NCI-H748 (cell line): ENCODE data around the gene HYAL3.
A peak's percentile ranks its signal among the peaks of the same experiment; 100 is the strongest.
"Not testable (repeated sequence)": the region's sequence is repeated elsewhere in the genome, so short reads cannot be mapped to it uniquely, and the experiment has no call there.

Source experiments
- DNase-seq: peaks from one replicate; lab custom pipeline; 2025; ENCODE audit not compliant: unreplicated experiment; lab: John Stamatoyannopoulos, UW

Gene HYAL3

DNA sequence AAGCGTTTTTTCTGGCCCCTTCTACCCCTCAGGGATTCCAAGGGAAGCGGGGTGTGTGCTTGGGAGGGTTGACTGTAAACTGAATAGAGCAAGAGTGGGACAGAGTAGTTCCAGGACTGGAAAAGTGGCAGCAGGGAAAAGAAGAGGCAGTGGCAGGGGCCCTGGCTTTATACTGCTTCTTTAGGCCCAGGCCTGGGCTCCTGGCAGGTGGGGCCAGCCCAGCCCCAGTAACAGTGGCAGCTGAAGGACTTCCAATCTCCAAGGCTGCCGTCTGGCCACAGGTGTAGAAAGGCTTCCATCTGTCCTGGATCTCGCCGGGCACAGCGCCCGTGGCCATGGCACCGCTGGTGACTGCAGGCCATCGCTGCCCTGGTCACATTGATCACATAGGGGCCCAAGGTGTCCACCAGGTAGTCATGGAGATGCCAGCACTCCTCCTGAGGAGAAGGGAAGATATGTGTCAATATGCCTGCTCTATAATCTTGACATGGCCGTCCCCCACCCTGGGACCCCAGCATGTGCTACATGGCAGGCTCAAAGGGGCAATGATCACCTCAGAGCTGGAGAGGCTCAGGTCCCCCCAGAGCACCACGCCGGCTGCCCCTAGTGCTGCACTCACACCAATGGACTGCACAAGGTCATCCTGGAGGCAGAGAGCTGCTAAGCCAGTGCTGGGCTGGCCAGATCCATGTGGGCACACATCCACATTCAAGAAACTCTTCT, 6.0 kb downstream of the HYAL3 start:
- DNase-seq, result no peak

GRCh38 chr3:50292159-50293078, 6.8 kb downstream of the HYAL3 start, which contains the start of gene IFRD2:
Gene IFRD2, minus strand, starts transcription at chr3:50292429. Its CDS starts 155 bp downstream, at chr3:50292274.
- peak; percentile 96 for DNase-seq

DNA sequence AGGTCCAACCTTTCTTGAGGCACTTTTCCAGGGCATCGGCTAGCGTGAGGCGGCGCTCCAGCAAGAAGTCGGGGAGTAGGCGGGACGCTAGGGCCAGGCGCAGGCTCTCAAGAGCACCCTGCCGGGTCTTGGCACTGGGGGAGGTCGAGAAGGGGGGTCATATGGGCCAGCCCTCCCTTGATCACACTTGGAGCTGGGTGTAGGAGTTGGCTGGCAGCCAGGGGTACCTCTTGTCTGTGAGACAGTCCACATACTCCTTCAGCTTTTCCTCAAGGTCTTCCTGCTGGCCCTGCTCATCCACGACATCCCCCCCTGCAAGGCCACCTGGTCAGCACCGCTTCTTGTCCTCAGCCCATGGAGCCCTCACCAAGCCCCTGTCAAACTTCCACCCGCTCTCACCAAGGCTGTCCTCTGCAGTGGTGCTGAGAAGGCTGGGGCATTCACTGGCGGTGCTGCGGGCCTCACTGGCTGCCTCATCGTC, 9.0 kb downstream of the HYAL3 start:
- DNase-seq, result no peak

GRCh38 chr3:50289130-50289529, 10.1 kb downstream of the HYAL3 start:
- no peak for DNase-seq

- DNase-seq, result no peak
Observed at GRCh38 chr3:50288387-50289007, 10.7 kb downstream of the HYAL3 start.

DNA sequence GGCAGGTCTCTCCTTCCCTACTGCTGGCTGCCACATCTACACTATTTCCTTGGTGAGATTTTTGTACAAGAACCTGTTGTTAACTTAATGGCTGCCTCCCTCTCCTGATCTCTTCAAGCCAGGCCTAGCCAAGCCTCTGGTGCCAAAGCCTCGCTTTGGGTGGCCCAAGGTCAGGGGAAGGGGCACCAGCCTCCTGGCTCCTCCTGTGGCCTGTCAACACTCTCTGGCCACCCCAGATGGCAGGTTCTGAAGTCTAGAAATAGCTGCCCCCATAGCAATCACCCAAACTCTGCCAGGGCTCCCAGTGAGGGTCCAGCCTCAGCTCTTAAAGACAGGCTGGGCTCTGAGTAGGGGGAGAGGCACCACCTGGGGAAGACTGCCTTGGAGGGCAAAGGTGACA, 11.9 kb downstream of the HYAL3 start:
- DNase-seq, result no peak

DNA sequence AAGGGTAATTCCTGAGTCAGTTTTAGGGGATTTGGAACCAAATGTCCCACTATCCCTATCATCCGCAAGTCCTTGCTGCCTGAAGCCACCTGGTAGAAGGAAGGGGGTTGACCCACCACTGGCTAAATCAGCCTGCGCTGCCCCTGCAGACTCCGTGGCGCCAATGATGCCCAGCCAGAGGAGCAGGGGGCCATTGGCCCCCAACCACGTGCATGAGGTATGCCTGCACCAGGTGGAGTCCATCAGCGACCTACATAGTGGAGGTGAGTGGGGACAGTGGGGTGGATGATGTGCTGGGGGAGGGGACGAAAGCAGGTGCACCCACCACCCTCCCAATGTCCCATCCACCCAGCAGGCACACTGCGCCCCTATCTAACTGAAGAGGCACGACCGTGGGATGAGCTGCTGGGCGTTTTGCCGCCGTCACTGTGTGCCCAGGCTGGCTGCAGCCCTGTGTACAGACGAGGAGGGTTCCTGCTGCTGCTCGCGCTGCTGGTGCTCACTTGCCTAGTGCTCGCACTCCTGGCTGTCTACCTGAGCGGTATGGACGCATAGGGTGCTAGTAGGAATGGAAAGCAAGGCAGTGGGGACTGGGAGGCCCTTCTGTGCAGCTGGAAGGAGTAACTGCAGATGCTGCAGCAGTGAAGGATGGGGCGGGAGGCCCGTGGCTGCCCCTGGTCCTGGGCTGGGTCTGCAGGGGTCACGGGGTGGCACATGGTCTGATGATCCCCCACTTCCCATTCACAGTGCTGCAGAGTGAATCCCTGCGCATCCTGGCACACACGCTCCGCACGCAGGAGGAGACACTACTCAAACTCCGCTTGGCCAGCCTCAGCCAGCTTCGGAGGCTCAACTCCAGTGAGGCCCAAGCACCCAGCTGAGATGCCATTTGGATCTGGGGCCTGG, 12.6 kb downstream of the HYAL3 start:
- DNase-seq, result no peak

DNA sequence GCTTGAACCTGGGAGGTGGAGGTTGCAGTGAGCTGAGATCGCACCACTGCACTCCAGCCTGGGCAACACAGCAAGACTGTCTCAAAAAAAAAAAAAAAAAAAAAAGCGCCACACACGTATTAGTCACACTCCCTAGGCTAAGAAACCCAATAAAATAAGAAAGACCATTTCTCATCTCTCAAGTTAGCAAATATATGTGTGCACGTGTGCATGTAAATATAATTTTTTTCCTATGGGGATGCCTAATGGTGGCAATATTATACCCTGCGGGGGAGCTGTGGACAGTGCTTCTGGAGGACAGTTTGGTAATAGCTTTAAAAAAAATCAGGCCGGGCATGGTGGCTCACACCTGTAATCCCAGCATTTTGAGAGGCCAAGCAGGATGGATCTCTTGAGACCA, 15.1 kb downstream of the HYAL3 start:
- not testable (repeated sequence) for DNase-seq

GRCh38 chr3:50279255-50280016, 19.8 kb downstream of the HYAL3 start:
- no peak for DNase-seq

DNA sequence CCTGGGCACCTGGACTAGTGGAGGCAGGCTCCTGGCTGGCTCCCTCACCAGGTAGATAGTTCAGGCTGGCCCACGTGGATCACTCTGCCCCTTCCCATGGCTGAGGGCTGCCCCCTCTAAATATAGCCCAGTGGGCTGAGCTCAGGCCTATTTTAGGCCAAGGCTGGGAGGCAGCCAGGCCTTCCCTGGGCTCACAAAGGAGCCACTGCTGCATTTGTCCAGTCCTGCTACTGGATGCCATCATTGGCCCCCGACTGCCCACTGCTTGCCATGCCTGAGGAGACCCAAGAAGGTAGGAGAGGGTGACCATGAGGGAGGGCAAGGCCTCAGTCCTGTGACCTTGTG, 20.4 kb downstream of the HYAL3 start, which contains the start of gene LSMEM2:
Gene LSMEM2 (plus strand): TSS at position 208 of the 345 bp plus-strand sequence. CDS start 27 bp downstream, at position 235.
- no peak for DNase-seq

GRCh38 chr3:50278123-50278879, 20.9 kb downstream of the HYAL3 start:
- DNase-seq, result no peak

DNA sequence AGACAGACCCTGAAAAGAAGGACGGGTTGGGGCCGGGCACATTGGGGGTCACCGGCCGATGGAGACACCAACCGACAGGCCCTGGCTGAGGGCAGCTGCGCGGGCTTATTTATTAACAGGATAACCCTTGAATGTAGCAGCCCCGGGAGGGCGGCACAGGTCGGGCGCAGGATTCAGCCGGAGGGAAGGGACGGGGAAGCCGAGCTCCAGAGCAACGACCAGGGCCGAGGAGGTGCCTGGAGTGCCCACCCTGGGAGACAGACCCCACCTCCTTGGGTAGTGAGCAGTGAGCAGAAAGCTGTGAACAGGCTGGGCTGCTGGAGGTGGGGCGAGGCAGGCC, 22.5 kb downstream of the HYAL3 start:
- DNase-seq, result no peak

DNA sequence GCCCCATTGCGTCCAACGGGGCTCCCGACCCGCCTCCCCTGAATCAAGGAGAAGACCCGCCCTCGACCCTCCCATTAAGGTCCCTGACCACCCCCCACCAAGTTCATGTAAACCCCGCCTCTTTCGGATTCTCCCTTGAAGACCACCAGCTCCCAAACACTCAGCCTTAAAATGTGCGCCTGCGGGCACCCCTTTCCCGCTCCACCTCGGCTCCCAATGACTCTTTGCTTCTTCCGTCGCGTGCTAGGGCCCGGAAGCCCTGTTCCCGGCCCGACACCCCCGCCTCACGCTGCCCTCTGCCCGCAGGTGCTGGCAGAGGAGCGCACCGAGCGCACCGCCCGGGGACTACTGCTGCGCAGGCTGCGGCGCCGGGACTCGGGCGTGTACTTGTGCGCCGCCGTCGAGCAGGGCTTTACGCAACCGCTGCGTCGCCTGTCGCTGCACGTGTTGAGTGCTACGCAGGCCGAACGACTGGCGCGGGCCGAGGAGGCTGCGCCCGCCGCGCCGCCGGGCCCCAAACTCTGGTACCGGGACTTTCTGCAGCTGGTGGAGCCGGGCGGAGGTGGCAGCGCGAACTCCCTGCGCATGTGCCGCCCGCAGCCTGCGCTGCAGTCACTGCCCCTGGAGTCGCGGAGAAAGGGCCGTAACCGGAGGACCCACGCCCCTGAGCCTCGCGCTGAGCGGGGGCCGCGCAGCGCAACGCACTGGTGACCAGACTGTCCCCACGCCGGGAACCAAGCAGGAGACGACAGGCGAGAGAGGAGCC, 23.0 kb downstream of the HYAL3 start:
- DNase-seq, result no peak

DNA sequence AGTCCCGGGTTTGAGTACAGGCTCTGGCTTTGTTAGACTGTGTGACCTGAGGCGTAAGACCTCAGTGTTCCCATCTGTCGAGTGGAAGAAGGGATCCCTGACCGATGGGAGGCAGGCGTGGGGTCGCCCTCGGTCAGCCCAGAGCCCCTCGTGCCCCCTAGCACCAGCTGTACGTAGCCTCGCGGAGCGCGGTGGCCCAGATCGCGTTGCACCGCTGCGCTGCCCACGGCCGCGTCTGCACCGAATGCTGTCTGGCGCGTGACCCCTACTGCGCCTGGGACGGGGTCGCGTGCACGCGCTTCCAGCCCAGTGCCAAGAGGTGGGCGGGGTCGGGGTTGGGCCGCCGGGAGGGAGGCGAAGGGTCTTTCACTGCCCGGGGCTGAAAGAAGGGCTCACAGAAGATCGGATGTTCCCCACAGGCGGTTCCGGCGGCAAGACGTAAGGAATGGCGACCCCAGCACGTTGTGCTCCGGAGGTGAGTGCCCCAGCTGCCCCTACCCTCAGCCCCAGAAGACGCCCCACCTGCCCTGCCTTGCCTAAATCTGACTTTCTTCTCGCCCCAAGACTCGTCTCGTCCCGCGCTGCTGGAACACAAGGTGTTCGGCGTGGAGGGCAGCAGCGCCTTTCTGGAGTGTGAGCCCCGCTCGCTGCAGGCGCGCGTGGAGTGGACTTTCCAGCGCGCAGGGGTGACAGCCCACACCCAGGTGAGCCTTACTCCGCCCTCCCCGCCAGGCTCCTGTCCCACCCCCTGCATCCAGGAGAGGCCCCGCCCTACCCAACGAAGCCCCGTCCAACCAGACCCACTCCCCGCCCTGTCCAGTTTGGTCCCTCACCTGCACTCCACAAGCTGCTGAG, 23.8 kb downstream of the HYAL3 start:
- DNase-seq, result no peak

DNA sequence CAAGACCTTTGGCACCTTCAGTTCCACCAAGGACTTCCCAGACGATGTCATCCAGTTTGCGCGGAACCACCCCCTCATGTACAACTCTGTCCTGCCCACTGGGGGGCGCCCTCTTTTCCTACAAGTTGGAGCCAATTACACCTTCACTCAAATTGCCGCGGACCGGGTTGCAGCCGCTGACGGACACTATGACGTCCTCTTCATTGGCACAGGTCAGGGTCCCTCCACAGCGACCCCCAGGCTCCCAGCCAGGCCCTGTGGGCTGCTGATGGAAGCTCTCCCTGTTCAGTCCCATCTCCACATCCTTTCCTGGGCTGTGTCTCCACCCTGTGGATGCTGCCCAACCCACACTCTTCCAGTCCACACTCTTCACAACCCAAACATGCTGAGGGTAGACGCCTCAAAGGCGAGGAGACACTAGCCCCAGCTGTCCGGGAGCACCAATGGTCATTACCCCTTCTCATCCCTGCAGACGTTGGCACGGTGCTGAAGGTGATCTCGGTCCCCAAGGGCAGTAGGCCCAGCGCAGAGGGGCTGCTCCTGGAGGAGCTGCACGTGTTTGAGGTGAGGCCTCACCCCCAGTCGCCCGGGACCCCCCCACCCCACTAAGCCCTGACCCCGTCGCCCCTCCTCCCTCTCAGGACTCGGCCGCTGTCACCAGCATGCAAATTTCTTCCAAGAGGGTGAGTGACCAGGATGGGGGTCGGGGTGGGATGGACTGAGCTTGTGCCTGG, 24.7 kb downstream of the HYAL3 start:
- peak; percentile 69 for DNase-seq

- no peak for DNase-seq
Observed at GRCh38 chr3:50273689-50274065, 25.5 kb downstream of the HYAL3 start.
